ENCODE data around the gene PRR9. TPM values are rescaled to one million over a fixed set of nuclear protein-coding genes. Genes with fewer than 3 reads are reported as not detected.

The PRR9 gene
- total and polyA plus RNA-seq, 2 of the 8 experiments (the other 6 are each of a cell fraction or from before 2014, with no cell fraction given) = not detected

GRCh38 chr1:153220606-153221303 lies 3.4 kb downstream of the PRR9 start:
- Histone ChIP-seq H3K14ac (ENCODE audit: insufficient read length) (no peak overlapping the region), H3K4me1 (replicated peaks in 1 of 4; ENCODE audit: control insufficient read depth in 3 of 4, insufficient read depth in 4 of 4, low read length in 3 of 4) (no peaks in the 10 kb centered on the region), H4K5ac (ENCODE audit: insufficient read length, low read depth, low read length) (no peak overlapping the region), H4K91ac (replicated peaks; ENCODE audit: insufficient read length, low read length) (no peak overlapping the region), H3K9me3 (ENCODE audit: insufficient read depth in 2 of 2, low read depth in 1 of 2, low read length in 1 of 2) (no peaks in the 10 kb centered on the region; a peak in 3 of 4 replicates), H2BK12ac (ENCODE audit: low read depth, low read length) (no peak overlapping the region), H3K4ac (replicated peaks; ENCODE audit: insufficient read length, low read depth, low read length) (no peak overlapping the region), H3K79me1 (ENCODE audit: low read depth, low read length) (no peaks in the 10 kb centered on the region), H3K56ac (replicated peaks; ENCODE audit: insufficient read length, low read depth, low read length) (no peak overlapping the region), H2BK20ac (ENCODE audit: low read length) (no peak overlapping the region), H4K20me1 (replicated peaks in 1 of 2; ENCODE audit: control insufficient read depth in 1 of 2, insufficient read depth in 2 of 2, low read length in 2 of 2) (no peaks in the 10 kb centered on the region), H3K4me2 (ENCODE audit: insufficient read depth in 1 of 2, low read depth in 2 of 2, low read length in 2 of 2) (no peak overlapping the region), H4K8ac (ENCODE audit: extremely low read depth, insufficient read depth, low read length) (no peak overlapping the region), H2AK5ac (ENCODE audit: low read depth, low read length) (no peak overlapping the region), H3K36me3 (ENCODE audit: control insufficient read depth in 2 of 4, insufficient read depth in 4 of 4, low read length in 3 of 4) (no peaks in the 10 kb centered on the region), H3K4me3 (ENCODE audit: extremely low read depth in 1 of 4, insufficient read depth in 2 of 4, low read depth in 3 of 4, low read length in 4 of 4) (no peak overlapping the region), H3K23me2 (ENCODE audit: low read depth, low read length) (no peaks in the 10 kb centered on the region), H3K27ac (ENCODE audit: low read depth, low read length) (no peak overlapping the region), H3K23ac (ENCODE audit: insufficient read length) (no peak overlapping the region), H2BK120ac (replicated peaks; ENCODE audit: low read depth, low read length) (no peak overlapping the region), H2BK5ac (ENCODE audit: low read depth, low read length) (no peak overlapping the region), H2AFZ (ENCODE audit: low read length) (no peak overlapping the region), H3K9ac (replicated peaks in 1 of 4; ENCODE audit: extremely low read depth in 1 of 4, low read depth in 3 of 4, low read length in 3 of 4) (no peak overlapping the region), H3K27me3 (replicated peaks in 1 of 4; ENCODE audit: control insufficient read depth in 3 of 4, extremely low read depth in 1 of 4, insufficient read depth in 3 of 4, low read length in 3 of 4) (no peaks in the 10 kb centered on the region; a peak in 2 of 7 replicates), H2BK15ac (ENCODE audit: low read length) (no peak overlapping the region), H3K79me2 (ENCODE audit: control insufficient read depth in 1 of 2, insufficient read depth in 2 of 2, low read length in 2 of 2) (no peaks in the 10 kb centered on the region), H3K18ac (ENCODE audit: extremely low read depth, low read length) (no peak overlapping the region)
- no peak for FAIRE-seq
- CTCF ChIA-PET (ENCODE audit: partially characterized antibody) = interaction anchor here (0.6 to 7.4 kb wide), 16 partner anchors 9 to 1238 kb away, joined by 3 to 67 read pairs (median 4); no protein-coding TSS in a partner anchor
- no peak for DNase-seq (ENCODE audit: low read depth in 1 of 2, low spot score in 2 of 2)
- no peak for TF ChIP-seq RAD21 (IDR thresholded peaks at IDR 0.05 in 1 of 2, conservative IDR thresholded peaks at IDR 0.05 in 1 of 2; ENCODE audit: low read depth in 2 of 2, low read length in 2 of 2)
- WGBS, 2 experiments (ENCODE audit: extremely low coverage in 1 of 2, insufficient coverage in 1 of 2, insufficient read length in 1 of 2, insufficient replicate concordance in 2 of 2, low coverage in 1 of 2, low lambda C conversion rate in 2 of 2, missing lambda C conversion rate in 1 of 2) = 80% methylated on average over 6 of the region's 6 CpGs; no CpG with 5 or more reads in 1 of the 2 experiments
- POLR2A ChIA-PET (ENCODE audit: partially characterized antibody) = no interaction called here

All from H1 (cell line).